Measurements from ENCODE around the gene CAMP. TPM values are rescaled to one million over a fixed set of nuclear protein-coding genes. Genes with fewer than 3 reads are reported as not detected.

The CAMP gene
- total and polyA plus RNA-seq, 2 of the 13 experiments (the other 11 are each of a cell fraction or from before 2014, with no cell fraction given): not detected

DNA sequence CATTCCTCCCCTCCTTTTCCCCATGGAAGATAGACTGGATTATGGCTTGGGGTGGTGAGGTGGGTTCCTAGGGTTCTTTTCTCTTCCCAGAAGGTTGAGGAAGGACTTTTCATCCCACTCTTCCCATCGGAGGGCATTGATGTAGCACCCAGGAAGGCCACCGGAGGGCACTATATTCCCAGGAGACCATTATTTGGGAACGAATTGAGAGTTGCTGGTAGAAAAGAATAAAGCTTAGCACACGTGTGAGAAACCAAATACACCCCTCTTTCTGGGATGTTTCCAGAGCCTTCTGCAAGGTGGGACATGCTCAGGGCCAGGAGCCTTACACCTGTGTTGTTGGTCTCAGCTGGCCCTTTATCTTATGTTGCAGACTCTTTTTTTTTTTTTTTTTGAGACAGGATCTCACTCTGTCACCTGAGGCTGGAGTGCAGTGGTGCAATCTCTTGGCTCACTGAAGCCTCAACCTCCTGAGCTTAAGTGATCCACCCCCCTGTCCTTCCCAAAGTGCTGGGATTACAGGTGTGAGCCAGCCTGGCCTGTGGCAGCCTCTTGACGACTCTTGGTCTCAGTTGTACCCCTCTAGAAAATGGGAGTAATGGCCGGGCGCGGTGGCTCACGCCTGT, 28.7 kb upstream of the CAMP start:
- Histone ChIP-seq H3K27me3 (ENCODE audit: control insufficient read depth in 1 of 2, insufficient read depth in 2 of 2, low read length in 2 of 2) (peaks cover 0 to 10% of the 10 kb centered on the region in 2 experiments; a peak in 2 of 5 replicates), H3K9ac (ENCODE audit: insufficient read depth, low read depth, low read length) (no peak overlapping the region), H3K4me3 (replicated peaks in 1 of 3; ENCODE audit: insufficient read depth in 1 of 3, low read depth in 2 of 3, low read length in 3 of 3) (no peak overlapping the region), H3K36me3 (replicated peaks in 1 of 2; ENCODE audit: control insufficient read depth in 1 of 2, insufficient read depth in 2 of 2, low read length in 2 of 2) (no peaks in the 10 kb centered on the region), H2AFZ (ENCODE audit: low read length) (no peak overlapping the region), H3K4me2 (ENCODE audit: low read depth, low read length) (peak overlapping the region; percentile 70), H3K9me3 (ENCODE audit: low read length) (no peaks in the 10 kb centered on the region), H3K79me2 (ENCODE audit: insufficient read depth, low read length) (no peaks in the 10 kb centered on the region), H4K20me1 (ENCODE audit: insufficient read depth, low read length) (no peaks in the 10 kb centered on the region), H3K4me1 (ENCODE audit: insufficient read depth, low read length) (peaks cover 25% of the 10 kb centered on the region), H3K27ac (ENCODE audit: extremely low read length, insufficient read depth, low read length) (no peak overlapping the region)
- DNase-seq (ENCODE audit: low spot score) (peak; percentile 68), ATAC-seq (peak; percentile 65), FAIRE-seq (peak; percentile 88)
- intact Hi-C loops (cut with micrococcal nuclease; ENCODE audit: unreplicated experiment): loop anchor here (2.0 kb wide), 1 partner anchor 46 kb away; the partner anchor contains the start of gene ZNF589
- BruUV-seq (replicated peaks): no TSS peak
- 43% methylated on average over 9 of the region's 9 CpGs for WGBS (ENCODE audit: low lambda C conversion rate)
- ChIA-PET CTCF (ENCODE audit: low intra/inter-chr PET ratio, low total read pairs) (interaction anchor here (1.3 kb wide), 1 partner anchor 241 kb away, joined by 5 read pairs; no protein-coding TSS in a partner anchor), POLR2A (interaction anchor here (1.3 kb wide), 1 partner anchor 245 kb away, joined by 4 read pairs; the partner anchor contains the start of genes CCDC51 and TMA7)
- in situ Hi-C loops (cut with HindIII; ENCODE audit: extremely low pct_ligation_motif_present, low pct_unique_long_range_greater_than_20kb): no loop called here
- TF ChIP-seq PCBP1 (IDR thresholded peaks at IDR 0.05; ENCODE audit: borderline replicate concordance, low read depth, low read length) (no peak), ZC3H4 (CRISPR knock-in tag; IDR thresholded peaks at IDR 0.05; ENCODE audit: borderline replicate concordance) (no peak), HOXA7 (CRISPR knock-in tag; IDR thresholded peaks at IDR 0.05) (no peak), ZNF672 (CRISPR knock-in tag; IDR thresholded peaks at IDR 0.05) (no peak), TAF15 (IDR thresholded peaks at IDR 0.05; ENCODE audit: low read depth, low read length, poor library complexity, severe bottlenecking) (no peak), CHCHD3 (CRISPR knock-in tag; IDR thresholded peaks at IDR 0.05) (0 out of 2 replicates have a peak, but pooled peaks have one; percentile 24), LCORL (IDR thresholded peaks at IDR 0.05) (no peak), LCORL (CRISPR knock-in tag; IDR thresholded peaks at IDR 0.05) (no peak), CBX1 (IDR thresholded peaks at IDR 0.05; ENCODE audit: low read depth) (no peak), ZNF709 (CRISPR knock-in tag; IDR thresholded peaks at IDR 0.05) (no peak), ZNF143 (CRISPR knock-in tag; IDR thresholded peaks at IDR 0.05) (no peak)
- TF ChIP-seq, protein P1, sequence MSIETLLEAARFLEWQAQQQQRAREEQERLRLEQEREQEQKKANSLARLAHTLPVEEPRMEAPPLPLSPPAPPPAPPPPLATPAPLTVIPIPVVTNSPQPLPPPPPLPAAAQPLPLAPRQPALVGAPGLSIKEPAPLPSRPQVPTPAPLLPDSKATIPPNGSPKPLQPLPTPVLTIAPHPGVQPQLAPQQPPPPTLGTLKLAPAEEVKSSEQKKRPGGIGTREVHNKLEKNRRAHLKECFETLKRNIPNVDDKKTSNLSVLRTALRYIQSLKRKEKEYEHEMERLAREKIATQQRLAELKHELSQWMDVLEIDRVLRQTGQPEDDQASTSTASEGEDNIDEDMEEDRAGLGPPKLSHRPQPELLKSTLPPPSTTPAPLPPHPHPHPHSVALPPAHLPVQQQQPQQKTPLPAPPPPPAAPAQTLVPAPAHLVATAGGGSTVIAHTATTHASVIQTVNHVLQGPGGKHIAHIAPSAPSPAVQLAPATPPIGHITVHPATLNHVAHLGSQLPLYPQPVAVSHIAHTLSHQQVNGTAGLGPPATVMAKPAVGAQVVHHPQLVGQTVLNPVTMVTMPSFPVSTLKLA (IDR thresholded peaks at IDR 0.05): no peak
- TF ChIP-seq, protein P2, sequence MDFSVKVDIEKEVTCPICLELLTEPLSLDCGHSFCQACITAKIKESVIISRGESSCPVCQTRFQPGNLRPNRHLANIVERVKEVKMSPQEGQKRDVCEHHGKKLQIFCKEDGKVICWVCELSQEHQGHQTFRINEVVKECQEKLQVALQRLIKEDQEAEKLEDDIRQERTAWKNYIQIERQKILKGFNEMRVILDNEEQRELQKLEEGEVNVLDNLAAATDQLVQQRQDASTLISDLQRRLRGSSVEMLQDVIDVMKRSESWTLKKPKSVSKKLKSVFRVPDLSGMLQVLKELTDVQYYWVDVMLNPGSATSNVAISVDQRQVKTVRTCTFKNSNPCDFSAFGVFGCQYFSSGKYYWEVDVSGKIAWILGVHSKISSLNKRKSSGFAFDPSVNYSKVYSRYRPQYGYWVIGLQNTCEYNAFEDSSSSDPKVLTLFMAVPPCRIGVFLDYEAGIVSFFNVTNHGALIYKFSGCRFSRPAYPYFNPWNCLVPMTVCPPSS (IDR thresholded peaks at IDR 0.05): no peak
- TF ChIP-seq, protein P3, sequence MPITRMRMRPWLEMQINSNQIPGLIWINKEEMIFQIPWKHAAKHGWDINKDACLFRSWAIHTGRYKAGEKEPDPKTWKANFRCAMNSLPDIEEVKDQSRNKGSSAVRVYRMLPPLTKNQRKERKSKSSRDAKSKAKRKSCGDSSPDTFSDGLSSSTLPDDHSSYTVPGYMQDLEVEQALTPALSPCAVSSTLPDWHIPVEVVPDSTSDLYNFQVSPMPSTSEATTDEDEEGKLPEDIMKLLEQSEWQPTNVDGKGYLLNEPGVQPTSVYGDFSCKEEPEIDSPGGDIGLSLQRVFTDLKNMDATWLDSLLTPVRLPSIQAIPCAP (CRISPR knock-in tag; IDR thresholded peaks at IDR 0.05; ENCODE audit: low read depth): no peak
- TF ChIP-seq, protein P4, sequence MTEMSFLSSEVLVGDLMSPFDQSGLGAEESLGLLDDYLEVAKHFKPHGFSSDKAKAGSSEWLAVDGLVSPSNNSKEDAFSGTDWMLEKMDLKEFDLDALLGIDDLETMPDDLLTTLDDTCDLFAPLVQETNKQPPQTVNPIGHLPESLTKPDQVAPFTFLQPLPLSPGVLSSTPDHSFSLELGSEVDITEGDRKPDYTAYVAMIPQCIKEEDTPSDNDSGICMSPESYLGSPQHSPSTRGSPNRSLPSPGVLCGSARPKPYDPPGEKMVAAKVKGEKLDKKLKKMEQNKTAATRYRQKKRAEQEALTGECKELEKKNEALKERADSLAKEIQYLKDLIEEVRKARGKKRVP (CRISPR knock-in tag; IDR thresholded peaks at IDR 0.05): no peak
- TF ChIP-seq, protein P5, sequence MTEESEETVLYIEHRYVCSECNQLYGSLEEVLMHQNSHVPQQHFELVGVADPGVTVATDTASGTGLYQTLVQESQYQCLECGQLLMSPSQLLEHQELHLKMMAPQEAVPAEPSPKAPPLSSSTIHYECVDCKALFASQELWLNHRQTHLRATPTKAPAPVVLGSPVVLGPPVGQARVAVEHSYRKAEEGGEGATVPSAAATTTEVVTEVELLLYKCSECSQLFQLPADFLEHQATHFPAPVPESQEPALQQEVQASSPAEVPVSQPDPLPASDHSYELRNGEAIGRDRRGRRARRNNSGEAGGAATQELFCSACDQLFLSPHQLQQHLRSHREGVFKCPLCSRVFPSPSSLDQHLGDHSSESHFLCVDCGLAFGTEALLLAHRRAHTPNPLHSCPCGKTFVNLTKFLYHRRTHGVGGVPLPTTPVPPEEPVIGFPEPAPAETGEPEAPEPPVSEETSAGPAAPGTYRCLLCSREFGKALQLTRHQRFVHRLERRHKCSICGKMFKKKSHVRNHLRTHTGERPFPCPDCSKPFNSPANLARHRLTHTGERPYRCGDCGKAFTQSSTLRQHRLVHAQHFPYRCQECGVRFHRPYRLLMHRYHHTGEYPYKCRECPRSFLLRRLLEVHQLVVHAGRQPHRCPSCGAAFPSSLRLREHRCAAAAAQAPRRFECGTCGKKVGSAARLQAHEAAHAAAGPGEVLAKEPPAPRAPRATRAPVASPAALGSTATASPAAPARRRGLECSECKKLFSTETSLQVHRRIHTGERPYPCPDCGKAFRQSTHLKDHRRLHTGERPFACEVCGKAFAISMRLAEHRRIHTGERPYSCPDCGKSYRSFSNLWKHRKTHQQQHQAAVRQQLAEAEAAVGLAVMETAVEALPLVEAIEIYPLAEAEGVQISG (CRISPR knock-in tag; IDR thresholded peaks at IDR 0.05): 0 out of 2 replicates have a peak, but pooled peaks have one; percentile 44

All from HepG2 (cell line).